ENCODE measurements around the gene FAM50A.
"Not testable (repeated sequence)": the region's sequence is repeated elsewhere in the genome, so short reads cannot be mapped to it uniquely, and the experiment has no call there.

The FAM50A gene, protein sequence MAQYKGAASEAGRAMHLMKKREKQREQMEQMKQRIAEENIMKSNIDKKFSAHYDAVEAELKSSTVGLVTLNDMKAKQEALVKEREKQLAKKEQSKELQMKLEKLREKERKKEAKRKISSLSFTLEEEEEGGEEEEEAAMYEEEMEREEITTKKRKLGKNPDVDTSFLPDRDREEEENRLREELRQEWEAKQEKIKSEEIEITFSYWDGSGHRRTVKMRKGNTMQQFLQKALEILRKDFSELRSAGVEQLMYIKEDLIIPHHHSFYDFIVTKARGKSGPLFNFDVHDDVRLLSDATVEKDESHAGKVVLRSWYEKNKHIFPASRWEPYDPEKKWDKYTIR

DNA sequence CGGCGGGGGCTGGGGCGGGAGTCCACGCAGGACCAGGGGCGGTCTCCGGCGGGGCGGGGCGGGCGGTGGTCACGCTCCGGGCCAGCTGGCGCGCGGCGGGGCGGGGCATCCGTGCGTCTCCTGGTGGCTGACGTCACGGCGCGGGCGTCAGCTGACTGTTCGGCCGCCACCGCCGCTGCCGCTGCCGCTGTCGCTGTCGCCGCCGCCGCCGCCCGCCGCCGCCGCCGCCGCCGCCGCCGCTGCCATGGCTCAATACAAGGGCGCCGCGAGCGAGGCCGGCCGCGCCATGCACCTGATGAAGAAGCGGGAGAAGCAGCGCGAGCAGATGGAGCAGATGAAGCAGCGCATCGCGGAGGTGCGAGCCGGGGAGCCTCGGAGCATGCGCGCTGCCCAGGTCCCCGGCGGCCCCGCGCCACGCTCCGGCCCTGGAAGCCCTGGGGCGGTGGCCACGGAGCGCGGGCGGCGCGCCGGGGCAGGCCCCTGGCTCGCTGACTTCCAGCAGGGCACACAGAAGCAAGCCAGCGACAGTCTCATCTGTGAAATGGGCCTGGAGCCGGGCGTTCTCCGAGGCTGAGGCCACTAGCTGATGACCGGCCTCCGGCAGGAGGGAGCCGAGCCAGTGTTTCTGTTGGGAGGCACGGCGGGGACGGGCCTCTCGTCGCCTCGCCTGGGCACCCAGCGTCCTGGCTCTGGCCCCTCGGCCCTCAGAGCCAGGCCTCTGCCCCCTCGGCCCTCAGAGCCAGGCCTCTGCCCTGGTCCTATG is at the start of gene FAM50A:
FAM50A (plus strand) TSS at position 150 of the 763 bp plus-strand sequence; CDS start at position 245, 95 bp downstream.
- FAIRE-seq (no peak), DNase-seq (ENCODE audit: low spot score) (peak; percentile 20)

DNA sequence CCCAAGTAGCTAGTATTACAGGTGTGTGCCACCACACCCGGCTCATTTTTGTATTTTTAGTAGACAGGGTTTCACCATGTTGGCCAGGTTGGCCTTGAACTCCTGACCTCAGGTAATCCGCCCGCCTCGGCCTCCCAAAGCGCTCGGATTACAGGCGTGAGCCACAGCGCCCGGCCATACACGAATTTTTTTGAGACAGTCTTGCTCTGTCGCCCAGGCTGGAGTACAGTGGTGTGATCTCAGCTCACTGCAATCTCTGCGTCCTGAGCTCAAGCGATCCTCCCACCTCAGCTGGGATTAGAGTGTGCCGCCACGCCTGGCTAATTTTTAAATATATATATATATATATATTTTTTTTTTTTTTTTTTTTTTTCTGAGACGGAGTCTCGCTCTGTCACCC is 47.6 kb upstream of the FAM50A start:
- FAIRE-seq, result not testable (repeated sequence)
- DNase-seq (ENCODE audit: low spot score), result peak; percentile 3

DNA sequence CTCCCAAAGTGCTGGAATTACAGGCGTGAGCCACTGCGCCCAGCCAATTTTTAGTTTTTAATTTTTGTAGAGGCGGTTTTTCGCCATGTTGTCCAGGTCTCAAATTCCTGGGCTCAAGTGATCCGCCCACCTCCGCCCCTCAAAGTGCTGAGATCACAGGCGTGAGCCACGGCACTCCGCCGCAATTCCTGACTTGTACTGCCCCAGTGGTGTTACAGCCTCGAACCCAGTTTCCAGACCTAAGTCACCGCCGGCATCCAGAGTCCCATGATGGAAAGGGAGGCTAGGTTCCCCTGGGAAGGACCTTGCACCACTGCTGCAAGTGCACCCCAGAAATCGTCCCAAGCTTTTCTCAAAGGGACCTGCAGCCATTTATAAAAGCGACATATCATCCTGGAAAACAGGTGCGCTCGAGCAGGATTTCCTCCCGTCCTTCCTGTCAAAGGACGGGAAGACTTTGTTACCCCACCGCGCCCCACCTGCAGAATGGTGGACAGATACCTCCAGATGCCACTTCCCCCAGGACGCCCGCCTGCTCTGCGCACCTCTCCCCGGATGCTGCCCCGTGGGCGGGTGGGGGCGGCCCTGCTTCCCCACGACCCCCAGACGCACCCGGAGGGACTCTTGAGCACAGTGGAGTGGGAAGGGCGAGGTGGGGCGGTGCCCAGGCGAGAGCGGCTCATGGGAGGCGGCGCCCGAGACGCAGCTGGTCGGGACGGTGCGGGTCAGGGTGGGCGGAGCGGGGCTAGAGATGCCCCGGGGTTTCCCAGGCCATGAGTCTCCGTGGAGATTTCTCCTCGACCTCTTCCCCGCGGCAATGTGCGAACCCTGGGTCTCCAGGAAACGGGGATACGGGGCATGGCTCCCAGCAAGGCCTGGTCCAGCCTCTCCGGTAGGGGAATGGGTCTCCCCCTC is 46.7 kb upstream of the FAM50A start:
- DNase-seq (ENCODE audit: low spot score) (peak; percentile 41), FAIRE-seq (no peak)

DNA sequence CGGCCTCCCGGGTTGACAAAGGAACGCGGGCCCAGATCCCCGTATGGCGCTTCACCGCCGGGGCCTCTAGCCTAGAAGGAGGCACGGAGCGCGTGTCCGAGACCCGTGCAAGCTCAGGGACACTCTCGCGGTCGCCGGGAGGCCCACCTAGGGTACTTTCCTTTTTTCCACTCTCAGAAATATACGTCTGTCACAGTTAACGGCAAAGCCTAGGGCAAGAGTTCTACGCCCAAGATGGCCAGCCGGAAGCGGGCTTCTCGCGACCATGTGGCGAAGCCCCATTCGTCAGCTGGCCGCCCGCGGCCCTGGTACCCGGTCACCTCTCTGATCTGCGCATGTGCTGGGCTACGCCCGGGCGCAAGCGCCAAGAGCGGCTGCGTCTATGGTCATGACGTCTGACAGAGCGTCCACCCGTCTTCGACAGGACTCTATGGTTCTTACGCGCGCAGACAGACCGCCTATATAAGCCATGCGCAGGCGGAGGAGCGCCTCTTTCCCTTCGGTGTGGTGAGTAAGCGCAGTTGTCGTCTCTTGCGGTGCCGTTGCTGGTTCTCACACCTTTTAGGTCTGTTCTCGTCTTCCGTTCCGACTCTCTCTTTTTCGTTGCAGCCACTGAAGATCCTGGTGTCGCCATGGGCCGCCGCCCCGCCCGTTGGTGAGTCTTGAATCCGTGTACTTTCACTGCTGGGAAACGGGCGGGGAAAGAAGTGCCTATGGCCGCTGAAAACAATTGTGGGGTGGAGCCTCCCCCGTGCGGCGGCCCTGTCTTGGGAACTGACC is 45.9 kb upstream of the FAM50A start, which contains the start of gene RPL10:
RPL10 (plus strand) TSS at position 490 of the 780 bp plus-strand sequence; CDS start at position 633, 143 bp downstream.
- peak; percentile 97 for DNase-seq (ENCODE audit: low spot score)
- FAIRE-seq, result peak; percentile 85

DNA sequence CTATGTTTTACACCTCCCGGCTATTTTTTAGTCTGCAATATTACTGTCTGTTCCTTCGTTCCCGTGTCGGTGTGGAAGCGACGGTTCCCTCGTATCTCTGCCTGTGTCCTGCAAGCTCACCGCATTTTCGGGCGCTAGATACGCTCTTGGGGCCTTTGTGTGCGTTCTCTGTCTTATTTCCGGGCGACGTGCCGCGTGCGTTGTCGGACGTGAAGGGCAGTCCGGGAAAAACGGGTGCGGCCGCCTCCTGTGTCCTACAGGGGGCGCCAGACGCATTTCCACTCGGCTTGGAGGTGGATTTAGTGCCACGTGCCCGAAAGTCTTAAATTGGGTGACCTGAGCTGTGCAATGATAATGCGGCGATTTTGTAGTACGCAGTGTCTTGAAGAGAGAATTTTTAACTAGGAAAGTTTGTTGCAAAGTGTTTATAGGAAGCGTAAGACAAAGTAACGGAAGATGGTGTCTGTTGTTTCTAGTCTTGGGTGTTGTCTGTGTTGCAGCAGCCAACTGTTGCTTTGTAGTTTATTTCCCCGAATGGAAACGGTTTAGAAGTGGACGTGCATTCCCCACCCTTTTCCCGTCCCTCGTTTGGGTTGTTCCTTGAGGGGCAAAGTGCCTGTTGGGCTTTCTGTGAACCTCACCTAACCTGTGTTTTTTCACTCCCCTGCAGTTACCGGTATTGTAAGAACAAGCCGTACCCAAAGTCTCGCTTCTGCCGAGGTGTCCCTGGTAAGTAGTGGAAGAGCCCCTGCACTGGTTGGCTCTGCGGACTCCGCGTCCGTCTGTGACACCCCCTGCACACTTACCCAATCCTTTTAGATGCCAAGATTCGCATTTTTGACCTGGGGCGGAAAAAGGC is 45.0 kb upstream of the FAM50A start:
- no peak for FAIRE-seq
- peak; percentile 69 for DNase-seq (ENCODE audit: low spot score)

DNA sequence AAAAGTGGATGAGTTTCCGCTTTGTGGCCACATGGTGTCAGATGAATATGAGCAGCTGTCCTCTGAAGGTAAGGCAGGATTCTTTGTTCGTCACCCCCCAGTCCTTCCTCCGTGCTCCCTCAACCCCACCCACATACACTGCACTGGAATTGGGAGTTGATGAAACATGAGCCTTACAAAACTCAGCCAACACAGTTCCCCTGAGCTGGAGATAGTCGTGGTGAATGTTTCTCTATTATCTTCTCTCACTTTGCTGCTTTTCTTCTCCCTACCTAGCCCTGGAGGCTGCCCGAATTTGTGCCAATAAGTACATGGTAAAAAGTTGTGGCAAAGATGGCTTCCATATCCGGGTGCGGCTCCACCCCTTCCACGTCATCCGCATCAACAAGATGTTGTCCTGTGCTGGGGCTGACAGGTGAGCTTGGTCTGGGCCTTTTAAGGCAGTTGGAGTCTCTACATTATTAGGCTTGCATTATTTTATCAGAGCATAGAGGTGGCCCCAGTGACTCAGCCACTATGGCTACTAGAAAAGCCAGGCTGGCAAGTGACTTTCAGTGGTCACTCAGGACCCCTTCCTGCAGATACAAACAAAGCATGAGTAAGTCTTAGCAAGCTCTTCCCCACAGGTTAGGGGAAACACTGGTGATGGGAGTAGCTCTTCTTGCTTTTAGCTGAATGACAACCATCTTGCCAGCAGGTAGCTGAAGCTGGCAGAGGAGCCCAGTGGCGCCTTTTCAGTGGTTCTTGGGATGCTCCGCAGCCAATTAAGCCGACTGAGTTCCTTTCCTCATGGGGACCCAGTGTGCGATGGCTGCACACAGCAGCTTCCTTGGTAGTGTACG is 44.2 kb upstream of the FAM50A start:
- FAIRE-seq (no peak), DNase-seq (ENCODE audit: low spot score) (peak; percentile 10)

DNA sequence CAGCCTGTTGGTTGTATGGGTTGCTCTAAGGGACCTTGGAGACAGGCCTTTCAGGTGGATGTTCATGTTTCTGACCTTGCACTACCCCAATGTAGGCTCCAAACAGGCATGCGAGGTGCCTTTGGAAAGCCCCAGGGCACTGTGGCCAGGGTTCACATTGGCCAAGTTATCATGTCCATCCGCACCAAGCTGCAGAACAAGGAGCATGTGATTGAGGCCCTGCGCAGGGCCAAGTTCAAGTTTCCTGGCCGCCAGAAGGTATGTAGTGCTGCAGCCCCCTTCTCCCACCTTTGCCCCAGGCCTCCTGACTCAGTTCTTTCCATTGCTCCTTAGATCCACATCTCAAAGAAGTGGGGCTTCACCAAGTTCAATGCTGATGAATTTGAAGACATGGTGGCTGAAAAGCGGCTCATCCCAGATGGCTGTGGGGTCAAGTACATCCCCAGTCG is 43.5 kb upstream of the FAM50A start:
- FAIRE-seq; DNase-seq (ENCODE audit: low spot score): not testable (repeated sequence)

DNA sequence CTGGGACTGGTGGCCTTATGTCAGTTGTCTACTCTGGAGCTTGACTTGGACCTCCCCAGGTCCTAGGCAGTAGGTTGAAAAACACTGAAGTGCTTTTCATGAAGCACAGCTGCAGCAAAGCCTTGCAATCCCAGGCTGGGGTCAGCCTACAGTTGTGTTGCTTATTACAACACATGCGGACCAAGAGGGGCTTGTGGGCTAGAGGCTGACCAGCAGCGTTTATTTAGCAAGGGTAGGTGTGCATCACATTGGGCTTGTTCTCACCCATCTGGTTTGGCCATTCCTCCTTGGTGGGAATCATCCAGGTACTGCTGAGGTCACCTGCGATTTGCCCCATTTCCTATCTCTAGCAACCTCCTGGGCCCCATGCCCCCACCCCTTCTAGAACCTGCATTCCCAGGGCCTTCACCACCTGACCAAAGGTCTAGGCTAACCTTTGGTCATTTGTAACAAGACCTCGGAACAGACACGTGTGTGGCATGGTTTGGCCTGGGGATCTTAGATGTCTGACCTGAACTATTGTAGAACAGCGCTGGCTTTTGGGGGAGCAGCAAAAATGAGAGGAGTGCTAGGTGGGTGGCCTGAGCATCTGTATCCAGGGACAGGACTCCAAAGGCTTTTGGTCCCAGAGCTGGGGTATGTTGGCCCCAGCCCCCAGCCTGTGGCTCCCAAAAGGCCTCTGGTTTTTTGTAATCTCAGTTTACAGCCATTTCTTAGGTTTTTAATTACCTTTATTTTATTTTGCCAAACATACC is 42.7 kb upstream of the FAM50A start:
- no peak for FAIRE-seq
- DNase-seq (ENCODE audit: low spot score), result peak; percentile 34

DNA sequence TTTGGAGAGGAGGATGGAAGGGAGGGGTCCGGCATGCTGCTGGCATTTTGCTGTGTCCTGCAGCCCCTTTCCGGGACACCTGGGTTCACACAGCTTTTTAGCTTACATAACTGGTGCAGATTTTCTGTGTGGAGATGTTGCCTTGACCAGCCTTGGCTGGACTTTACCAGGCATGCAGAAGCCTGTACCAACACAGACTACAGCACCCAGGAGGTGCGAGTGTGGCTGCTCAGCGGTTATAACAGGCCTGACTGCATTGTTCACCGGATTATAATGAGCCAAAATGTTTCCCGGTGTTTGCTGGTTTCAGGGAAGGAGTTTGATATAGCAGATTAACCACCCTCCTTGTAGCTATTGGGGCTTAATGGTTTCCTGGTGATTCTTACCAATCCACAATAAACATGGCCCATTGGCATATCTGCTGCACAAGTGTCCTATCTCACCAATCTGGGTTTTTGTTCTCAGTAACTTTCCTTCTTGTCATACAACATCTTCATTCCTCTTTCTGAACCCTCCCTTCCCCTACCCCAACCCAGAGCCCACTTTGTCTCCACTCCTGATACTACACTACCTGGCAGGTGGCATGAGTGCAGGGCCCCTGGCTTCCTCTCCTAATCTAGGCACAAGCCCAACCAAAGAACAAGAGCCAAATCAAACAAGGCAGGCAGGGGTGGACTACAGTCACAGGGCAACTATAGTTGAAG is 41.9 kb upstream of the FAM50A start:
- DNase-seq (ENCODE audit: low spot score) (peak; percentile 12), FAIRE-seq (no peak)

DNA sequence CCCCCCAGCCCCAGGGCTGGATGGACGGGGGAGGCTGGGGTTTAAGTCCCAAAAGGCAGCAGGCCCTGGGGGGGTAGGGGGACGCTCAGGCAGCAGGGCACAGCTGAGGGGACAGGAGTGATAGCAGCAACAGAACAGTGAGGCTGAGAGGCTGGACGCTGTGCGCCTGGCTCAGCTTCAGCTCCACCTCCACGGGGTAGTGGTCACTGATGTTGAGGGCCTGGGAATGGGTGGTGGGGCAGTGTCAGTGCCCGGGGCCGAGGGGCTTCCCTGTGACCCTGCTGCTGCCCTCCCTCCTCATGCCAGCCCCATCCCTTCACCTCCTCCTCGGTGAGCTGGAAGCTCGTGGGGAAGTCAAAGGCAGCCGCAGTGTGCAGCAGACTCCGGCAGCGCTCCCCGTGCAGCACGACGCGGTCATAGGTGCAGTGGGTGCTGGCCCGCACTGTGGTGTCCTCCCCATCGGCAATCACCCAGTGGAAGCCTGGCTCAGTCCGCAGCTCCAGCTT is 41.3 kb upstream of the FAM50A start:
- FAIRE-seq (no peak), DNase-seq (ENCODE audit: low spot score) (no peak)

DNA sequence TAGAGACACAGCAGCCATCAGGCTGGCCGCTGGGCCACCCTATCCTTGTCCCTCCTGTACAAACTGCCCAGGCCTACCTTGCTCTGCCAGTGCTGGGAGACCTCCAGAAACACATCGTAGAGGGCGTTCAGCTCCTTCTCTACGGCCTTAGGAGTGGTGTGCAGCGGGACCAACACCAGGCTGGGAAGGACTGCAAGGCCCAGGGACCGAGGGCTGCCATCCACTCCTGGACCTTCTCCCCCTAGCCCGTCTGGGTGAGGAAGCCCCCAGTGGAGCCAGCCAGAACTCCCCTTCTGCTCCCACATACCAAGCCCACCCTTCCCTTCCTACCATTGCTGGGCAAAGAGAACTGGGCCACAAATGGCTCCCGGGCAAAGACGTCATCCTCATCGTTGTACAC is 40.7 kb upstream of the FAM50A start:
- no peak for FAIRE-seq
- DNase-seq (ENCODE audit: low spot score), result no peak

DNA sequence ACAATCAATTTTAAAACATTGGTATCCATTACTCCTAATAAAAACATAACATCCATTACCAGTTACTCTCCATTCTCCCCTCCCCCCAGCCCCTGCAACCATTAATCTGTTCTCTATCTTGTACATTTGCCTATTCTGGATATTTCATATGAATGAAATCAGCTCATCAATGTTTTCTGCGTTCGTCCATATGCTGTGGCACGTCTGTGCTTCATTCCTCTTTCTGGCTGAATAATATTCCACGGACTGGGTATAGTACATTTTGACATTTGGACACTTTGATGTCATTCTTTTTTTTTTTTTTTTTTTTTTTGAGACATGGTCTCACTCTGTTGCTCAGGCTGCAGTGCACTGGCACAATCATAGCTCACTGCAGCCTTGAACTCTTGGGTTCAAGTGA is 40.1 kb upstream of the FAM50A start:
- FAIRE-seq (no peak), DNase-seq (ENCODE audit: low spot score) (no peak)

DNA sequence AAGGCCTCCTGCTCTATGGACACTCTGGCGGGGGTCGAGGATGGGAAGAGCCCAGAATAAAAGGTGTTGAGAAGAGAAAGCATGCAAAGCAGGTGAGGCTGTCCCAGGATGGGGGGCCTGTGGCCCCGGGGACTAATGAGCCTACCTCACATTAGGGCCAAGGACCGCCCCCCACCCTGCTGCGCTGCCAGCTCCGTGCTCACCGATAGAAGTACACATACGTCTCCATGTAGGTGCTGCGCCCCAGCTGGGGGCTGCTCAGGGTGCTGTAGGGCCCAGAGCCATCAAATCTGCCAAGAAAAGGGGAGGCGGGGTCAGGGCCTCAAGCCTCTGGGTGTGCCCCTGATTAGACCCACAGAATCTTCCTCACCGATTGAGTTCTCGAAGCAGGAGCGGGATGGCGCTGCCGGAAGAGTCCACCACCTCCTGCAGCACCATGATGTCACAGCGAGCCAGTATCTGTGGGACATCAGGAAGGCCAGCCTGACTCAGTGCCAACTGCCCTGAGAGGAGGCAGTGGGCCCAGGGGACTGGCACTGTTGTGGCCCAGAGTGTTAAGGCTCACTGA is 39.2 kb upstream of the FAM50A start:
- DNase-seq (ENCODE audit: low spot score) (no peak), FAIRE-seq (no peak)

DNA sequence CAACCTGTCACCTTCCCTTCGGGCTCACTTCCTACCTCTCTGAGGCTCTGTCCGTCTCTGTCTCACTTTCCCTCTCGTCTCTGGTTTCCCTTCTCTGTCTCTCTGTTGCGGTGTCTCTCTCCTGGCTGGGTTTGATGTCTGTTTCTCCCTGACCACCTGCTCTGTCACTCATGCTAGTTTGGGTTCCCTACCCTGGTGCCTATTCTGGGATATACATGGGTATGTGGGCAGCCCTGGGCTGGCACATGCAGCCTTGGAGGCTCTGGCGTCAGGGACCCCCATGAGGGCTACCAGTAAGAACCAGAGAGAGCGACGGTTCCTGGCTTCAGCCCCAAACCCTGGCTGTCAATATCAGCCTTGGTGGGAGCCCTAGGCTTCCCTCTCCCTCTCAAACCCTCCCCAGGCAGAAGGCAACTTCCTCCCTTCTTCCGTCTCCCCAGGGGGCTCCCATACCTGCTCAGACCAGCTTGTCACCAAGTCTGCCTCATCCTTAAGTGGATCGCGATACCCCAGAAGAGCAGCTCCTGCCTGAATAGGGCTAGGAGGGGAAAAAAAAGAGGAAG is 35.2 kb upstream of the FAM50A start:
- FAIRE-seq, result no peak
- no peak for DNase-seq (ENCODE audit: low spot score)

DNA sequence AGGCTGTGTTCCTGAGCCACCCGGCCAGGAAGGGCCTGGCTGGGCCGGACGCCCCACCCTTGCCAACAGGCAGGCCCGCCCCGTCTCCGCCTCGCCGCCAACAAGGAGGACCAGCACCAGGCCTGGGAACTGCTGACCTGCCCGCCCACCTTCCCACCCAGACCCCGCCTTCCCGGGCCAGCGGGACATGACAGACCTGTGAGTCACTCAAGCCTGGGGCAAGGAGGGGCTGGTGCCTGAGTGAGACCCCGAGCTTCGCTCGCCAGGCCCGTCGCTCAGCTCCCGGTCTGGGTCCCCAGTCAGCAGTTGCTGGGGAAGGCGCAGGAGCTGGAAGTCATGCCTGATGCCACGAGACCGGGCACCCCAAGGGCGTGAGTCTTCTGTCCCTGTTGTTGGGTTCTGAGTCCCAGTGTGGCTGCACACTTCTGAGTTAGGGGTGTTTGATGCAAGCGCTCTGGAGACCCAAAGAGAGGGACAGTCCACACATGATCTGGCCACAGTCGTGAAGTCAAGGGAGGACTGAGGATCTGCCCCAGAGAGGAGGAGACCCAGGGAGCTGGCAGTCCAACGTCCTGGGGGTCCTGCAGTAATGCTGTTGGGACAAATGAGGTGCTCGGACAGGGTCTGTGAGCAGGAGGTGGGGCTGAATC is 34.6 kb upstream of the FAM50A start, which contains the start of gene DNASE1L1:
DNASE1L1 (minus strand) TSS at position 33 of the 650 bp plus-strand sequence. CDS start 3,686 bp downstream, outside the sequence.
- peak; percentile 84 for DNase-seq (ENCODE audit: low spot score)

DNA sequence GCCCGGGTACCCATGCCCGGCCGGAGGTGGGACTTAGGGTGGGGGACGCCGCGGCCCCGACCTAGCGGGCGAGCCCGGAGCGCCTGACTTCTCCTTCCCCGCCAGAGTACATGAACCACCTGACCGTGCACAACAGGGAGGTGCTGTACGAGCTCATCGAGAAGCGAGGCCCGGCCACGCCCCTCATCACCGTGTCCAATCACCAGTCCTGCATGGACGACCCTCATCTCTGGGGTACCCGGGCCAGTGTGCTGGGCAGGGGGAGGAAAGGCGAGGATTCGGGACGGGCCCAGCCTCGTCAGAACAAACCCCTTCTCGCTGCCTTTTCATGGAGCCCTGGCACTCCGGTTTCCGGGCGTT is 32.0 kb upstream of the FAM50A start:
- DNase-seq (ENCODE audit: low spot score), result peak; percentile 25
- no peak for FAIRE-seq

More for the DNA sequence above, 34.6 kb upstream of the FAM50A start, which contains the start of gene DNASE1L1:
- peak; percentile 93 for FAIRE-seq

Data from RCC 7860 (cell line).